Inflammatory macrophage (primary cell): Measurements from ENCODE around the gene SNU13.
"Not testable (repeated sequence)": the region's sequence is repeated elsewhere in the genome, so short reads cannot be mapped to it uniquely, and the experiment has no call there.

Experiments used
- DNase-seq, 2 donors: peaks; one replicate each; pipeline ENCODE4 v3.0.0-alpha.2; 2020 to 2022

Gene SNU13

DNA sequence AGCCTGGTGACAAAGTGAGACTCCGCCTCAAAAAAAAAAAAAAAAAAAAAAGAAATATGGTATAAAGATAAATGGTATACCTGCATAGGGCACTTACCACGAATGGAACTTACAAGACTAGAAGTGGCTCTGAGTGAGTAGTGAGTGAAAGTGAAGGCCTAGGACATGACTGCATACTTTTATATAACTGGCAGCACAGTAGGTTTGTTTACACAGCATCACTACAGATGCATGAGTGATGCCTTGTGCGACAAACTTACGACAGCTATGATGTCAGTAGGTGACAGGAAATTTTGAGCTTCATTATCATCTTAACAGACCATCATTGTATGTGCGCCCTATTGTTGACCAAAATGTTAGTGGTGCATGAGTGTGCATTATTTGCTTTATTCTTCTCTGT is 49.9 kb downstream of the SNU13 start:
- no peak for DNase-seq

DNA sequence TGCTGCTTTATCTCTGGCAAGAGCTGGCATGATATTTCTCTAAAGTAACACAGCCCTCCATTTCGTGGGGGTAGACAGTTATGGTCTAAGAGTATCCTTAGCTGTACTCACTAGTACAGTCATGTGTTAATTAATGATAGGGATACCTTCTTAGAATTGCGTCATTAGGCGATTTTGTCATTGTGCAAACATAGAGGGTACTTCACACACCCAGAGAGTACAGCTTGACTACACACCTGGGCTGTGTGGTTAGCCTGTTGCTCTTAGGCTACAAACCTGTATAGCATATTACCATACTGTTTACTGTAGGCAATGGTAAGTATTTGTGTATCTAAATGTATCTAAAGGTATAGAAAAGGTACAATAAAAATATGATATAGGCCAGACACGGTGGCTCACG is 50.5 kb downstream of the SNU13 start:
- no peak for DNase-seq

DNA sequence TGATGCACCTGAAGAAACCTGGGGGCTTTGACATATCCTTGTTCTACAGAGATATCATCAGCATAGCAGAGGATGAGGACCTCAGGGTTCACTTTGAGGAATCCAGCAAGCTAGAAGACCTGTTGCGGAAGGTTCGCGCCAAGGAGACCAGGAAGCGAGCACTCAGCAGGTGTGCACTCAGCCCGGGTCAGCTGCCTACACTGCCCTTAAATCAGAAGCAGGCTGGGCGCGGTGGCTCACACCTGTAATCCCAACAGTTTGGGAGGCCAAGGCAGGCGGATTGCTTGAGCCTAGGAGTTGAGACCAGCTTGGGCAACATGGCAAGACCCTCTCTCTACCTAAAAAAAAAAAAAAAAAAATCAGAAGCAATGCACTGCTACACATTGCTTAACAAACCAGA is 51.0 kb downstream of the SNU13 start:
- not testable (repeated sequence) for DNase-seq

DNA sequence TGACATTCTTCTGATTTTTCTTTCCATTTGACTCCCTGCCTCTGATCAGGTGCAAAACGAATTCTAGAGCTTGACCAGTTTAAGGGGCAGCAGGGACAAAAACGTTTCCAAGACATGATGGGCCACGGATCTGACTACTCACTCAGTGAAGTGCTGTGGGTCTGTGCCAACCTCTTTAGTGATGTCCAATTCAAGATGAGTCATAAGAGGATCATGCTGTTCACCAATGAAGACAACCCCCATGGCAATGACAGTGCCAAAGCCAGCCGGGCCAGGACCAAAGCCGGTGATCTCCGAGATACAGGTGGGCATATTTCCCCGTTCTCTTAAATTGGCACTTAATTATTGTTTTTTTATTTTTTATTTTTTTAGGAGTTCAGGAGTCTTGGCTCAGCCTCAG is 52.2 kb downstream of the SNU13 start:
- DNase-seq, result no peak

DNA sequence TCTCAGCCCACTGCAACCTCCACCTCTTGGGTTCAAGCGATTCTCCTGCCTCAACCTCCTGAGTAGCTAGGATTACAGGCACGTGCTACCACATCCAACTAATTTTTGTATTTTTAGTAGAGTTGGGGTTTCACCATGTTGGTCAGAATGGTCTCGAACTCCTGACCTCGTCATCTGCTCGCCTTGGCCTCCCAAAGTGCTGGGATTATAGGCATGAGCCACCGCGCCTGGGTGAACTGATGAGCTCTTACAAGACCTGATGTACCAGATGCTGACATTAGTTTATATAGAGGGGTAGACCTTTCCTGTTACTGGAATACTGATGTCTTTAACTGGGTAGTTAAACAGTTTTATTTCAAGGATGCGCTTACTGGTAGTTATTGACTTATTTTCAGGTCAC is 54.1 kb downstream of the SNU13 start:
- not testable (repeated sequence) for DNase-seq

DNA sequence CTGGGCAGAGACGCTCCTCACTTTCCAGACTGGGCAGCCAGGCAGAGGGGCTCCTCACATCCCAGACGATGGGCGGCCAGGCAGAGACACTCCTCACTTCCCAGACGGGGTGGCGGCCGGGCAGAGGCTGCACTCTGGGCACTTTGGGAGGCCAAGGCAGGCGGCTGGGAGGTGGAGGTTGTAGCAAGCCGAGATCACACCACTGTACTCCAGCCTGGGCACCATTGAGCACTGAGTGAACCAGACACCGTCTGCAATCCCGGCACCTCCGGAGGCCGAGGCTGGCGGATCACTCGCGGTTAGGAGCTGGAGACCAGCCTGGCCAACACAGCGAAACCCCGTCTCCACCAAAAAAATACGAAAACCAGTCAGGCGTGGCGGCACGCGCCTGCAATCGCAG is 57.1 kb downstream of the SNU13 start:
- not testable (repeated sequence) for DNase-seq

DNA sequence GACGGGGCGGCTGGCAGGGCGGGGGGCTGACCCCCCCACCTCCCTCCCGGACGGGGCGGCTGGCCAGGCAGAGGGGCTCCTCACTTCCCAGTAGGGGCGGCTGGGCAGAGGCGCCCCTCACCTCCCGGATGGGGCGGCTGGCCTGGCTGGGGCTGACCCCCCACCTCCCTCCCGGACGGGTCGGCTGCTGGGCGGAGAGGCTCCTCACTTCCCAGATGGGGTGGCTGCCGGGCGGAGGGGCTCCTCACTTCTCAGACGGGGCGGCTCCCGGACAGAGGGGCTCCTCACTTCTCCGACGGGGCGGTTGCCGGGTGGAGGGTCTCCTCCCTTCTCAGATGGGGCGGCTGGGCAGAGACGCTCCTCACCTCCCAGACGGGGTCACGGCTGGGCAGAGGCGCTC is 57.6 kb downstream of the SNU13 start:
- not testable (repeated sequence) for DNase-seq

DNA sequence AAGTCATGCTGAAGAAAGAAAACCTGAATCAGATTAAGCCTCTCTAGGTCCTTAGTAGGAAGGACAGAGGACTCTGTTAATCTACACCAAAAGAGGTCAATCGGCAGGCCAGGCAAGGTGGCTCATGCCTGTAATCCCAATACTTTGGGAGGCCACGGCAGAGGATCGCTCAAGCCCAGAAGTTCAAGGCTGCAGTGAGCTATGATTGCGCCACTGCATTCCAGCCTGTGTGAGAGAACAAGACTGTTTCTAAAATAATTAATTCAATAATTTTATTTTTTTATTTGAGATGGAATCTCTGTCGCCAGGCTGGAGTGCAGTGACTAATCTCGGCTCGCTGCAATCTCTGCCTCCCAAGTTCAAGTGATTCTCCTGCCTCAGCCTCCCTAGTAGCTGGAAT is 63.1 kb downstream of the SNU13 start:
- DNase-seq, result no peak
